IMR-90 (cell line): ENCODE measurements around the gene SBF2. TPM values are rescaled to one million over a fixed set of nuclear protein-coding genes. Genes with fewer than 3 reads are reported as not detected.
"Not testable (repeated sequence)": the region's sequence is repeated elsewhere in the genome, so short reads cannot be mapped to it uniquely, and the experiment has no call there.

Source experiments
- ATAC-seq: fragments of 200-7000 bp; cut with Tn5 transposase; 2 replicates; pipeline ENCODE4 v1.9.1; 2020; ENCODE audit warnings: low read depth, mild to moderate bottlenecking, moderate library complexity
- BruUV-seq: library from RNA; stranded (reverse); fragments of 400-500 nt; replicated peaks from 2 replicates; lab custom pipeline; 2021; lab: Mats Ljungman, UMichigan
- CTCF ChIA-PET: fragments of 300-600 bp; formaldehyde crosslinking; extraction: SDS; loops from one replicate; lab custom pipeline; 2021; ENCODE audit warnings: antibody characterized with exemption; lab: Yijun Ruan, JAX
- POLR2A ChIA-PET: fragments of 300-600 bp; sonication (Branson Sonifier 250); formaldehyde crosslinking; loops from one replicate; lab custom pipeline; 2022; ENCODE audit warnings: antibody characterized with exemption; ENCODE audit not compliant: unreplicated experiment; lab: Charles Lee
- DNase-seq: peaks from one replicate; pipeline ENCODE4 v3.0.0; 2013
- H2AFZ ChIP-seq: replicated peaks from 2 replicates; pipeline ENCODE3; 2013; ENCODE audit warnings: low read length, mild to moderate bottlenecking; ENCODE audit not compliant: poor library complexity
- H2AK5ac ChIP-seq: 2 replicates; pipeline ENCODE4 v1.6.1; 2013; ENCODE audit warnings: low read depth, low read length, inconsistent platforms
- H2AK9ac ChIP-seq: replicated peaks from 2 replicates; pipeline ENCODE3; 2013; ENCODE audit warnings: mild to moderate bottlenecking, low read depth, low read length, moderate library complexity; ENCODE audit not compliant: poor library complexity
- H2BK120ac ChIP-seq: 2 replicates; pipeline ENCODE4 v1.6.1; 2013; ENCODE audit warnings: low read depth, low read length, inconsistent platforms
- H2BK15ac ChIP-seq: 3 replicates; pipeline ENCODE4 v1.6.1; 2013; ENCODE audit warnings: low read depth, low read length, inconsistent platforms
- H2BK20ac ChIP-seq: 2 replicates; pipeline ENCODE4 v1.6.1; 2013; ENCODE audit warnings: low read depth, mild to moderate bottlenecking, inconsistent platforms, low read length, moderate library complexity
- H2BK5ac ChIP-seq: 2 replicates; pipeline ENCODE4 v1.6.1; 2013; ENCODE audit warnings: mild to moderate bottlenecking, low read depth, low read length, inconsistent platforms; ENCODE audit not compliant: poor library complexity, severe bottlenecking
- H3K14ac ChIP-seq: replicated peaks from 2 replicates; pipeline ENCODE4 v1.6.1; 2013; ENCODE audit warnings: low read depth, low read length, inconsistent platforms
- H3K18ac ChIP-seq: 2 replicates; pipeline ENCODE4 v1.6.1; 2013; ENCODE audit warnings: low read depth, low read length, control low read depth
- H3K23ac ChIP-seq: 2 replicates; pipeline ENCODE4 v1.6.1; 2013; ENCODE audit warnings: low read depth, low read length, inconsistent platforms
- H3K27ac ChIP-seq: 2 replicates; pipeline ENCODE4 v1.5.1; 2013; ENCODE audit warnings: mild to moderate bottlenecking, control low read depth, low read length; ENCODE audit not compliant: insufficient read depth
- H3K27me3 ChIP-seq: 2 replicates; pipeline ENCODE4 v1.6.1; 2013; ENCODE audit warnings: low read length; ENCODE audit not compliant: control insufficient read depth, insufficient read depth
- H3K36me3 ChIP-seq: 2 replicates; pipeline ENCODE4 v1.6.1; 2013; ENCODE audit warnings: low read length, mixed read lengths; ENCODE audit not compliant: control insufficient read depth, insufficient read depth
- H3K4ac ChIP-seq: 2 replicates; pipeline ENCODE4 v1.6.1; 2013; ENCODE audit warnings: low read depth, low read length, inconsistent platforms
- H3K4me1 ChIP-seq: 2 replicates; pipeline ENCODE4 v1.6.1; 2013; ENCODE audit warnings: low read length, mixed read lengths; ENCODE audit not compliant: control insufficient read depth, insufficient read depth
- H3K4me2 ChIP-seq: 2 replicates; pipeline ENCODE4 v1.6.1; 2013; ENCODE audit warnings: low read depth, mild to moderate bottlenecking, control low read depth, low read length, moderate library complexity
- H3K4me3 ChIP-seq: 2 replicates; pipeline ENCODE4 v1.5.1; 2013; ENCODE audit warnings: low read depth, mild to moderate bottlenecking, control low read depth, low read length, moderate library complexity; ENCODE audit not compliant: insufficient read depth
- H3K56ac ChIP-seq: 2 replicates; pipeline ENCODE4 v1.6.1; 2013; ENCODE audit warnings: low read length, inconsistent platforms; ENCODE audit not compliant: insufficient read depth; ENCODE audit errors: extremely low read depth
- H3K79me1 ChIP-seq, 2 experiments: 2 replicates each; pipeline ENCODE4 v1.6.1; 2013; ENCODE audit warnings: low read length in 2 of 2, inconsistent platforms in 1 of 2, low read depth in 1 of 2
- H3K9ac ChIP-seq: 2 replicates; pipeline ENCODE4 v1.6.1; 2013; ENCODE audit warnings: low read depth, low read length, control low read depth
- H3K9me1 ChIP-seq: 2 replicates; pipeline ENCODE4 v1.6.1; 2013; ENCODE audit warnings: low read length, inconsistent platforms; ENCODE audit not compliant: insufficient read depth
- H3K9me3 ChIP-seq: 2 replicates; pipeline ENCODE4 v1.6.1; 2013; ENCODE audit warnings: low read length; ENCODE audit not compliant: control insufficient read depth, insufficient read depth
- H4K20me1 ChIP-seq: 2 replicates; pipeline ENCODE4 v1.6.1; 2013; ENCODE audit warnings: low read length, inconsistent platforms; ENCODE audit not compliant: insufficient read depth
- H4K5ac ChIP-seq: 2 replicates; pipeline ENCODE4 v1.6.1; 2013; ENCODE audit warnings: mild to moderate bottlenecking, low read depth, low read length, control low read depth
- H4K8ac ChIP-seq, 2 experiments: 2 replicates each; pipeline ENCODE4 v1.6.1; 2013; ENCODE audit warnings: low read depth in 2 of 2, low read length in 2 of 2, control low read depth in 1 of 2, inconsistent platforms in 1 of 2
- H4K91ac ChIP-seq: 2 replicates; pipeline ENCODE4 v1.6.1; 2013; ENCODE audit warnings: low read depth, low read length, inconsistent platforms; ENCODE audit not compliant: insufficient read depth
- WGBS, 2 experiments: methylation state at CpG; one replicate each; pipeline versions ENCODE4 v1.1.5 to v1.1.7; 2013; ENCODE audit warnings: missing lambda C conversion rate in 2 of 2; ENCODE audit not compliant: insufficient read length in 1 of 2; ENCODE audit errors: extremely low coverage in 2 of 2; 5-methylcytosine and 5-hydroxymethylcytosine counted together
- dilution Hi-C: fragments of 300-500 bp; cut with HindIII; formaldehyde crosslinking; loops from one replicate; pipeline ENCODE4 v1.14.3; 2018; ENCODE audit warnings: low sequenced_read_pairs; ENCODE audit not compliant: unreplicated experiment
- in situ Hi-C: fragments of 300-500 bp; cut with MboI; formaldehyde crosslinking; loops from 3 replicates; pipeline ENCODE4 v1.14.3; 2019; ENCODE audit warnings: low sequenced_read_pairs, inconsistent platforms, mixed read lengths
- intact Hi-C: fragments of 100-400 bp; cut with micrococcal nuclease; formaldehyde crosslinking; loops from 2 replicates; pipeline ENCODE4 v1.10.0; 2022
- polyA plus RNA-seq, 3 experiments: library from polyadenylated mRNA; depleted of rRNA; stranded (reverse); fragments of >200 nt; gene quantifications; 2 replicates each; pipeline ENCODE4 v1.2.3, GENCODE V29; 2012; ENCODE audit warnings: low replicate concordance in 1 of 3
- total RNA-seq: library from RNA; depleted of rRNA; stranded (reverse); fragments of >200 nt; gene quantifications from 2 replicates; pipeline ENCODE4 v1.2.3, GENCODE V29; 2012

SBF2 gene
- total and polyA plus RNA-seq, 2 of the 4 experiments (the other 2 are of a cell fraction): 23.8 to 51.8 TPM

- H2BK20ac ChIP-seq, DNase-seq, H3K27me3 ChIP-seq, H2AFZ ChIP-seq, H4K5ac ChIP-seq, H3K23ac ChIP-seq, H4K8ac ChIP-seq, H2BK5ac ChIP-seq, dilution Hi-C loops, H3K56ac ChIP-seq, H3K4me2 ChIP-seq, H3K9me3 ChIP-seq, H3K27ac ChIP-seq, POLR2A ChIA-PET, H4K20me1 ChIP-seq, H4K91ac ChIP-seq, H3K18ac ChIP-seq, H3K4ac ChIP-seq, intact Hi-C loops, H2BK120ac ChIP-seq, H2BK15ac ChIP-seq, H2AK5ac ChIP-seq, H3K4me1 ChIP-seq, in situ Hi-C loops, H2AK9ac ChIP-seq, CTCF ChIA-PET, ATAC-seq, H3K9ac ChIP-seq, BruUV-seq, H3K4me3 ChIP-seq, H3K14ac ChIP-seq, H3K36me3 ChIP-seq, H3K9me1 ChIP-seq: not testable (repeated sequence)
- H3K79me1 ChIP-seq: peaks cover 6 to 10% of the 10 kb centered on the region in 2 experiments; a peak in 2 of 4 replicates
- no CpG with 5 or more reads among the region's 2 CpGs for WGBS, 2 experiments
Measured at GRCh38 chr11:9932843-9933242, 361.2 kb downstream of the SBF2 start.

- H3K9ac ChIP-seq, H3K27me3 ChIP-seq, H2AFZ ChIP-seq, DNase-seq, H3K4me2 ChIP-seq, H4K91ac ChIP-seq, H3K79me1 ChIP-seq, BruUV-seq, H2AK9ac ChIP-seq, intact Hi-C loops, H3K4me3 ChIP-seq, H3K27ac ChIP-seq, H3K9me1 ChIP-seq, H2BK20ac ChIP-seq, H2AK5ac ChIP-seq, H2BK15ac ChIP-seq, H3K4me1 ChIP-seq, H3K36me3 ChIP-seq, POLR2A ChIA-PET, H3K9me3 ChIP-seq, H3K56ac ChIP-seq, H3K14ac ChIP-seq, CTCF ChIA-PET, H2BK120ac ChIP-seq, in situ Hi-C loops, H3K23ac ChIP-seq, H4K8ac ChIP-seq, H3K18ac ChIP-seq, dilution Hi-C loops, H2BK5ac ChIP-seq, ATAC-seq, H4K20me1 ChIP-seq, H4K5ac ChIP-seq, H3K4ac ChIP-seq: not testable (repeated sequence)
- WGBS, 2 experiments: 79% methylated on average over 4 of the region's 14 CpGs; no CpG with 5 or more reads in 1 of the 2 experiments
Measured at GRCh38 chr11:9930562-9931331, 363.3 kb downstream of the SBF2 start.
